Measurements from ENCODE around the gene TP53I13. TPM values are rescaled to one million over a fixed set of nuclear protein-coding genes. Genes with fewer than 3 reads are reported as not detected.

Gene TP53I13
- total and polyA plus RNA-seq, 2 donors (not counting 1 experiment from before 2014, with no cell fraction given) = 11.1 to 51.5 TPM

DNA sequence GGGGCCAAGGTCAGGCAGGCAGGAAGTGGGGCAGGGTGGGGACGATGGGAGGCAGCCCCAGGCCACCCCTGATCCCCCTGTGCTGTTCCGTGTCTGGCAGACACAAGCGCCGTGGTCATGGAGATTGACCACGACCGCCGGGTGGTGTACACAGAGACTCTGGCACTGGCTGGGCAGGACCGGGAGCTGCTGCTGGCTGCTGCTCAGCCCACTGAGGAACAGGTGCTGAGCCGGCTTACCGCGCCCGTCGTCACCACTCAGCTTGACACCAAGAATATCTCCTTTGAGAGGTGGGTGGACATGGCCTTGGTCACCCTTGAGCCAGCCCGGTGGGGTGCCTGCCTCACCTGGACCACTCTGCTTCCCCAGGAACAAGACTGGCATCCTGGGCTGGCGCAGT lies 40.5 kb downstream of the TP53I13 start:
- Histone ChIP-seq H3K4me3 (replicated peaks in 1 of 4; ENCODE audit: control extremely low read depth in 1 of 4, insufficient read depth in 1 of 4, low read depth in 3 of 4, low read length in 4 of 4) (no peak overlapping the region), H3K79me2 (ENCODE audit: control insufficient read depth, insufficient read depth, low read length) (no peaks in the 10 kb centered on the region), H3K27me3 (ENCODE audit: control insufficient read depth, insufficient read depth, low read length) (no peaks in the 10 kb centered on the region), H2AFZ (ENCODE audit: low read length) (no peak overlapping the region), H3K27ac (ENCODE audit: insufficient read depth, low read length) (no peak overlapping the region), H3K36me3 (ENCODE audit: control insufficient read depth, insufficient read depth, low read length) (no peaks in the 10 kb centered on the region), H3K9me3 (ENCODE audit: control insufficient read depth, insufficient read depth, low read depth, low read length) (no peaks in the 10 kb centered on the region), H4K20me1 (ENCODE audit: control insufficient read depth, extremely low read depth, insufficient read depth, low read length) (no peaks in the 10 kb centered on the region), H3K4me2 (ENCODE audit: extremely low read depth, insufficient read depth, low read length) (no peak overlapping the region), H3K4me1 (ENCODE audit: control insufficient read depth, extremely low read depth, insufficient read depth, low read length) (no peaks in the 10 kb centered on the region), H3K9ac (ENCODE audit: insufficient read depth, low read length) (no peak overlapping the region)
- no peak for DNase-seq (ENCODE audit: low read depth in 2 of 2)
- TF ChIP-seq, protein P1, sequence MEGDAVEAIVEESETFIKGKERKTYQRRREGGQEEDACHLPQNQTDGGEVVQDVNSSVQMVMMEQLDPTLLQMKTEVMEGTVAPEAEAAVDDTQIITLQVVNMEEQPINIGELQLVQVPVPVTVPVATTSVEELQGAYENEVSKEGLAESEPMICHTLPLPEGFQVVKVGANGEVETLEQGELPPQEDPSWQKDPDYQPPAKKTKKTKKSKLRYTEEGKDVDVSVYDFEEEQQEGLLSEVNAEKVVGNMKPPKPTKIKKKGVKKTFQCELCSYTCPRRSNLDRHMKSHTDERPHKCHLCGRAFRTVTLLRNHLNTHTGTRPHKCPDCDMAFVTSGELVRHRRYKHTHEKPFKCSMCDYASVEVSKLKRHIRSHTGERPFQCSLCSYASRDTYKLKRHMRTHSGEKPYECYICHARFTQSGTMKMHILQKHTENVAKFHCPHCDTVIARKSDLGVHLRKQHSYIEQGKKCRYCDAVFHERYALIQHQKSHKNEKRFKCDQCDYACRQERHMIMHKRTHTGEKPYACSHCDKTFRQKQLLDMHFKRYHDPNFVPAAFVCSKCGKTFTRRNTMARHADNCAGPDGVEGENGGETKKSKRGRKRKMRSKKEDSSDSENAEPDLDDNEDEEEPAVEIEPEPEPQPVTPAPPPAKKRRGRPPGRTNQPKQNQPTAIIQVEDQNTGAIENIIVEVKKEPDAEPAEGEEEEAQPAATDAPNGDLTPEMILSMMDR (conservative IDR thresholded peaks at IDR 0.05 in 1 of 2, IDR thresholded peaks at IDR 0.05 in 1 of 2; ENCODE audit: low read depth in 1 of 2, low read length in 2 of 2) = no peak
- TF ChIP-seq EZH2 (IDR thresholded peaks at IDR 0.05; ENCODE audit: low read length, missing control alignments) = no peak

DNA sequence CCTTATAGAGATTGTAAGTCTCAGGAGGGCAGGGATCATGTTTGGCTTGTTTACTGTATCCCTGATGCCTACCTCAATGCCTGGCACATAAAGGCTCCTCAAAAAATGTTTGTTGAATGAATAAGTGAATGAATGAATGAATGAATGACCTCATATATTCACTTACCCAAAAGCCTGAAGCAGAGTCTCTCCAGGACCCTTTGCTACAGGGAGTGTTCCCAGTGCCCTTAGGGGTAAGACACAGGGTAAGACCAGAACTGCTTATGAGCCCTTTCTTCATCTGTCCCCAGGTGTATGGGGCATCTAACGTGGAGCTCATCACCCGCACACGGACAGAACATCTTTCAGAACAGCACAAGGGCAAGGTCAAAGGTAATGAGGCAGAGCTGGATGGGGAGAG lies 41.9 kb downstream of the TP53I13 start:
- H2AFZ ChIP-seq (ENCODE audit: low read length) = no peak overlapping the region
- H3K27me3 ChIP-seq (ENCODE audit: control insufficient read depth, insufficient read depth, low read length) = no peaks in the 10 kb centered on the region
- H3K79me2 ChIP-seq (ENCODE audit: control insufficient read depth, insufficient read depth, low read length) = no peaks in the 10 kb centered on the region
- no peak overlapping the region for H3K4me3 ChIP-seq (replicated peaks in 1 of 4; ENCODE audit: control extremely low read depth in 1 of 4, insufficient read depth in 1 of 4, low read depth in 3 of 4, low read length in 4 of 4)
- H3K36me3 ChIP-seq (ENCODE audit: control insufficient read depth, insufficient read depth, low read length) = no peaks in the 10 kb centered on the region
- H3K9ac ChIP-seq (ENCODE audit: insufficient read depth, low read length) = no peak overlapping the region
- no peaks in the 10 kb centered on the region for H3K9me3 ChIP-seq (ENCODE audit: control insufficient read depth, insufficient read depth, low read depth, low read length)
- no peak for DNase-seq (ENCODE audit: low read depth in 2 of 2)
- H3K27ac ChIP-seq (ENCODE audit: insufficient read depth, low read length) = no peak overlapping the region
- H3K4me1 ChIP-seq (ENCODE audit: control insufficient read depth, extremely low read depth, insufficient read depth, low read length) = peaks cover 5% of the 10 kb centered on the region
- H3K4me2 ChIP-seq (ENCODE audit: extremely low read depth, insufficient read depth, low read length) = no peak overlapping the region
- TF ChIP-seq, protein P1 (conservative IDR thresholded peaks at IDR 0.05 in 1 of 2, IDR thresholded peaks at IDR 0.05 in 1 of 2; ENCODE audit: low read depth in 1 of 2, low read length in 2 of 2) = no peak
- no peak for TF ChIP-seq EZH2 (IDR thresholded peaks at IDR 0.05; ENCODE audit: low read length, missing control alignments)
- H4K20me1 ChIP-seq (ENCODE audit: control insufficient read depth, extremely low read depth, insufficient read depth, low read length) = no peaks in the 10 kb centered on the region

DNA sequence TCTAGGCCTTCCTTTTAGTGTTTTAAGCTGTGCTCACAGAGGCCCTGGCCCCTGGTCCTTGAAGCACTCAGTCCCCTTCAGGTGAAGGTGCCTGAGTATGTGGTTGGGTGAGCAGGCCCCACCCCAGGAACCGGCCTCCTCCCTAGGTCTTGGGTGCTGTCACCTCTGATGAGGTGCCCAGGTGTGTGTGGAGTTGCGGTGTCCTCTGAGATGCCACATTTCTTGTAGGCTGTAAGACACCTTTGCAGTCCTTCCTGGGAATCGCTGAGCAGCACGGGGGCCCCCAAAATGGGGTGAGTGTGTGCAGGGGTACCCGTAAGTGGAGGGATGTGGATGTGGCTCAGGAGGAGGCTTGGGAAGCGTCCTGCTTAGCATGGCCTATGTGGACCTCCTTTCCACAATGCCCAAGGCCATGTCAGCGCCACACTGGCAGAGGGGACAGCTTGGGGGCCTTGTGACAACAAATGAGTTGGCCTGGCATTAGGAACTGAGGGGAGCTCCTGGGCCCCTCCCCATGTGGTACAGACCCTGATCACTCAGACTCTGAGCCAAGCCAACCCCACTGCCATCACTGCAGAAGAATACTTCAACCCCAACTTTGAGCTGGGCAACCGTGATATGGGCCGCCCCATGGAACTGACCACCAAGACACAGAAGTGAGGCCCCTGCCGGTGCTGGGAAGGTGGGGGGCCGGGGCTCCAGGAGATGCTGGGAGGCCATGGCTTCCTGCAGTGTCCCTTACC lies 43.0 kb downstream of the TP53I13 start:
- H3K27ac ChIP-seq (ENCODE audit: insufficient read depth, low read length) = no peak overlapping the region
- H3K9me3 ChIP-seq (ENCODE audit: control insufficient read depth, insufficient read depth, low read depth, low read length) = no peaks in the 10 kb centered on the region
- no peak overlapping the region for H3K4me3 ChIP-seq (replicated peaks in 1 of 4; ENCODE audit: control extremely low read depth in 1 of 4, insufficient read depth in 1 of 4, low read depth in 3 of 4, low read length in 4 of 4)
- no peaks in the 10 kb centered on the region for H3K79me2 ChIP-seq (ENCODE audit: control insufficient read depth, insufficient read depth, low read length)
- peaks cover 7% of the 10 kb centered on the region for H3K4me1 ChIP-seq (ENCODE audit: control insufficient read depth, extremely low read depth, insufficient read depth, low read length)
- H4K20me1 ChIP-seq (ENCODE audit: control insufficient read depth, extremely low read depth, insufficient read depth, low read length) = no peaks in the 10 kb centered on the region
- no peak overlapping the region for H2AFZ ChIP-seq (ENCODE audit: low read length)
- no peak overlapping the region for H3K4me2 ChIP-seq (ENCODE audit: extremely low read depth, insufficient read depth, low read length)
- H3K36me3 ChIP-seq (ENCODE audit: control insufficient read depth, insufficient read depth, low read length) = no peaks in the 10 kb centered on the region
- DNase-seq (ENCODE audit: low read depth in 2 of 2) = no peak
- no peak for TF ChIP-seq EZH2 (IDR thresholded peaks at IDR 0.05; ENCODE audit: low read length, missing control alignments)
- TF ChIP-seq, protein P1 (conservative IDR thresholded peaks at IDR 0.05 in 1 of 2, IDR thresholded peaks at IDR 0.05 in 1 of 2; ENCODE audit: low read depth in 1 of 2, low read length in 2 of 2) = no peak
- no peak overlapping the region for H3K9ac ChIP-seq (ENCODE audit: insufficient read depth, low read length)
- H3K27me3 ChIP-seq (ENCODE audit: control insufficient read depth, insufficient read depth, low read length) = no peaks in the 10 kb centered on the region

Measured in fibroblast of lung (primary cell).